Measurements from ENCODE around the gene C9orf50.

The C9orf50 gene

DNA sequence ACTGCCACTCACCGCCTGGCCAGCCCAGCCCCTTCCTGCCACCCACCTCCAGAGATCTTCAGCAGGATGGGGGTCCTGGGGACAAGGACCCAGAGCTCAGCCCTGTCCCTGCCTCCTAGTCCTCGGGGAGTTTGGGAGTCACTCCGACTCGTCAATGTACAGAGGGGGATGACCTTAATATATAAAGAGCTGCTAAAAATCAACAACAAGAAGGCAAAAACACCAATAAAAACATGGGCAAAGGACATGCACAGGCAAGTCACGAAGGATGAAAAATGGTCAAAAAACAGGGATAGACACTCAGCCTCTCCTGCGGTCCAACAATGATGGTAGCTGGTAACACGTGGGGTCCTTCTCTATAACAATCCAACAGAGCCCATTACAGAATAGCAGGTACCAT, 25.8 kb upstream of the C9orf50 start:
- no peak overlapping the region for H3K27ac ChIP-seq (ENCODE audit: low read length)
- H3K9me3 ChIP-seq (ENCODE audit: control insufficient read depth in 1 of 2, low read length in 2 of 2): no peaks in the 10 kb centered on the region
- no peaks in the 10 kb centered on the region for H3K27me3 ChIP-seq (ENCODE audit: low read depth, low read length)
- no peak overlapping the region for H3K4me3 ChIP-seq (ENCODE audit: low read depth in 1 of 2, low read length in 2 of 2)
- H3K36me3 ChIP-seq (ENCODE audit: control insufficient read depth in 1 of 2, insufficient read depth in 2 of 2, low read length in 2 of 2): no peaks in the 10 kb centered on the region
- no peaks in the 10 kb centered on the region for H3K4me1 ChIP-seq (ENCODE audit: control insufficient read depth in 1 of 2, insufficient read depth in 2 of 2, low read length in 2 of 2)

DNA sequence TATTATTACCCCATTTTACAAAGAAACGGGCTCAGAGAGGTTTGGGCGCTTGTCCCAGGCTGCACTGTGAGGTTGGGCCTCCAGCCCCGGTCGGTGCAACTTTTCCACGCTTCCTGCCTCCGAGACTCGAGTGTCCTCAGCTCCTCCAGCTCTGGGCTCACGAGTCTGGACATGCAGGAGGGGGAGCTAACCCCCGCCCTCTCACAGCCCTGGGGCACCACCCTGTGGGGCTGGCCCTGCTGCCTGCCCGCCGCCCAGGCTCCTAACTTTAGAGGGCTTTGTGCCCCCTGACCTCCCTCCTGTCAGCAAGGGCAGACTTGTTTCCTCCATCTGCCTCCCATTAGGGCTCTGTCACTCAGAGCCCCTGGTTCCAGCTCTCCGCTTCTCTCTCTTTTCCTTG, 25.4 kb upstream of the C9orf50 start:
- H3K9me3 ChIP-seq (ENCODE audit: control insufficient read depth in 1 of 2, low read length in 2 of 2): no peaks in the 10 kb centered on the region
- H3K4me1 ChIP-seq (ENCODE audit: control insufficient read depth in 1 of 2, insufficient read depth in 2 of 2, low read length in 2 of 2): peaks cover under 1 to 3% of the 10 kb centered on the region in 2 donors
- no peaks in the 10 kb centered on the region for H3K36me3 ChIP-seq (ENCODE audit: control insufficient read depth in 1 of 2, insufficient read depth in 2 of 2, low read length in 2 of 2)
- H3K27me3 ChIP-seq (ENCODE audit: low read depth, low read length): no peaks in the 10 kb centered on the region
- no peak overlapping the region for H3K4me3 ChIP-seq (ENCODE audit: low read depth in 1 of 2, low read length in 2 of 2)
- no peak overlapping the region for H3K27ac ChIP-seq (ENCODE audit: low read length)

DNA sequence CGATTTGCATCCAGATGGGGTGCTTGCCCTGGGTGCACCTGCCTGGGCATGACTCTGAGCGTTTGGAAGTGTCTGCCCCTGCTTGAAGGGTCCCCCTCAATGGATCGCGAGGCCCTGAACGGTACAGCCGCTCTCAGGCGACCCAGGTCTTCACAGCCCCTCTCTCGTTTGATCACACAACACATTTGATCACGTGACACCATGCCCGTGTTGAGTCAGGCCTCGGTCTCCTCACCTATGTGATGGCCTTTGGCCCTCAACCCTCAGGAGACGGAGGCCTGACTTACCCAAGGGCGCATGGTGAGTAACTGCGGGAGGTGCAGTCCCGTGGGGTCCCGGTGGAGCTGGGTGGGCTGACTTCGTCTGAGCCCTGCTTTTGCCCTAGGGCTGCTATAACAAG, 24.0 kb upstream of the C9orf50 start:
- H3K4me1 ChIP-seq (ENCODE audit: control insufficient read depth in 1 of 2, insufficient read depth in 2 of 2, low read length in 2 of 2): peaks cover 11 to 17% of the 10 kb centered on the region in 2 donors
- no peak overlapping the region for H3K4me3 ChIP-seq (ENCODE audit: low read depth in 1 of 2, low read length in 2 of 2)
- no peaks in the 10 kb centered on the region for H3K36me3 ChIP-seq (ENCODE audit: control insufficient read depth in 1 of 2, insufficient read depth in 2 of 2, low read length in 2 of 2)
- no peaks in the 10 kb centered on the region for H3K27me3 ChIP-seq (ENCODE audit: low read depth, low read length)
- no peak overlapping the region for H3K27ac ChIP-seq (ENCODE audit: low read length)
- H3K9me3 ChIP-seq (ENCODE audit: control insufficient read depth in 1 of 2, low read length in 2 of 2): no peaks in the 10 kb centered on the region

DNA sequence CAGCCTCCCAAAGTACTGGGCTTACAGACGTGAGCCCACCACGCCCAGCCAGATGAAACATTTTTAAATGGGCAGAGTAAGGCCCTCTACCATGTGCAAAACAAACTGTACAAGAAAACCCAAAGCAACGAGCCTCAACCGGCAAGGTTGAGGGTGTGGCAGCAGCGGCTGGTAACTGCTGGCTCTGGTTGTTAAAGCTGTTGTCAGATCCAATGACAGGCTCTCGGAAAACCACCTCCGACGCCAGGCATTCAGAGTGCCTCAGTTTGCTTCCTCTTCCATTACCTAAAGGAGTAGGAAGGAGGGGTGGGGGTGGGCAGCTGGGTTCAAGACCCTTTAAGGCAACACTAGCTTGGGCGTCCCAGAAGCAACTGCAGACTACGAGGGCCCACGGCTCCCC, 23.5 kb upstream of the C9orf50 start:
- no peak overlapping the region for H3K27ac ChIP-seq (ENCODE audit: low read length)
- no peaks in the 10 kb centered on the region for H3K27me3 ChIP-seq (ENCODE audit: low read depth, low read length)

DNA sequence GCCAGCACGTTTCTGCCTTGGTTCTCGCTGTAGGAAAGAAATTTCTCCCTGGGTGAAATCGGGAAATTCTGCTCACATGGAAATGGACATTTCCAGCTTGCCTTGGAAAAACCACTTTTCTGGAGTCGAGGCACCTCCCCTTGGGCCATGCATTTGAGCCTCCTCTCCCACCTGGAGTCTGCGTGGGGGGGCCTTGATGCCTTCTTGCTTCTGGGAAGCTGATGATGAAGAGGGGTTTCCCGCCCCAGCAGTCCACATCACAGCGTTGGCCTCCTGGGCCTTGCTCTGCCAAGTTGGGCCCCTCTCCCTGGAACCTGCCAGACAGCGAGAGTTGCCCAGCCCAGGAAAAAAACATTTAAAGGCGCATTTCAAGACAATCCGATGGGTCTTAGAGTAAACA, 22.8 kb upstream of the C9orf50 start:
- Histone ChIP-seq H3K36me3 (ENCODE audit: control insufficient read depth in 1 of 2, insufficient read depth in 2 of 2, low read length in 2 of 2) (peaks cover 0 to 6% of the 10 kb centered on the region in 2 donors), H3K4me3 (ENCODE audit: low read depth in 1 of 2, low read length in 2 of 2) (no peak overlapping the region), H3K27me3 (ENCODE audit: low read depth, low read length) (no peaks in the 10 kb centered on the region), H3K9me3 (ENCODE audit: control insufficient read depth in 1 of 2, low read length in 2 of 2) (no peaks in the 10 kb centered on the region), H3K27ac (ENCODE audit: low read length) (no peak overlapping the region), H3K4me1 (ENCODE audit: control insufficient read depth in 1 of 2, insufficient read depth in 2 of 2, low read length in 2 of 2) (peaks cover 11 to 22% of the 10 kb centered on the region in 2 donors)

More for the DNA sequence above, 23.5 kb upstream of the C9orf50 start:
- Histone ChIP-seq H3K9me3 (ENCODE audit: control insufficient read depth in 1 of 2, low read length in 2 of 2) (no peaks in the 10 kb centered on the region), H3K4me3 (ENCODE audit: low read depth in 1 of 2, low read length in 2 of 2) (no peak overlapping the region), H3K4me1 (ENCODE audit: control insufficient read depth in 1 of 2, insufficient read depth in 2 of 2, low read length in 2 of 2) (peaks cover 11 to 22% of the 10 kb centered on the region in 2 donors), H3K36me3 (ENCODE audit: control insufficient read depth in 1 of 2, insufficient read depth in 2 of 2, low read length in 2 of 2) (no peaks in the 10 kb centered on the region)

DNA sequence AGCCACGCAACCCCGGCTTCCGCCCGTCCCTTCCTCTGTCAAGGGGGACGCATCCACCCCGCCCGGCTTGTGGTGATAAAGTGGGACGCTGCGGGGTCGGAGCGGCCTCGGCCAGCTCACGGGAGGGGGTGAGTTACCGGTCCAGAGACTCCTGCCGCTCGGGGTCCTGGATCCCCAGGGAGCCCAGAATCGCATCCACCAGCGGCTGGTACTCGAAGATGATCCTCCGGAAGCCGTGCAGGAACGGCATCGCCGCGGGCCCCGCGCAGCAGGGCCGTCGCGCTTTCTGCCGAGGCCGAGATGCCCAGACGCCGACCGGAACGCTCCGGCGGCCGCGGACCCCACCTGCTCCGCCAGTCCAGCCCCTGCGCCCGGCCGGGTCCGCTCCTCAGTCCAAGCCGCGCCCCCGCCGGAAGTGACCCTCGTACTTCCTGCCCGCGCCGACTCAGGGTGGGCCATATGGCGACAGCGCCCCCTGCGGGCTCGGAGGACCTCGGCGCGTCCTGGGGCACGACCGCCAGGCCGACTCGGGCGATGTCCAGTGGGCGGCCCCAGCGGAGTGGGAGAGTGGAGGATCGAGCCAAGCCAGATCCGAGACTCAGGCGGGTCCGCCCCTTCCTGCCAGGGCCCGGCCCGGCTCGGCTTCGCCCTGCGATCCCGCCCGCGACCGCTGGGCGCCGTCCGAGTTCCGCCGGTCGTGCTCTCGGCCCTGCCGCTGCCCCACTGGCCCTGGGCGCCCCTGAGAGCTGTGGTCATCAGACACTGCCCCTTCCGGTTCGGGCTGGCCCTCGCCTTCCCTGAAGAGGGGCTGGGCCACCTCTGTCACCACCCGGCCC, 21.1 kb upstream of the C9orf50 start, which contains the start of gene ASB6:
ASB6 (minus strand) TSS at position 402 of the 836 bp plus-strand sequence; CDS start at position 250, 152 bp downstream.
- H3K27ac ChIP-seq (ENCODE audit: low read length): peak within 1 kb of the TSS; percentile 45
- no peaks in the 10 kb centered on the region for H3K9me3 ChIP-seq (ENCODE audit: control insufficient read depth in 1 of 2, low read length in 2 of 2)
- no peaks in the 10 kb centered on the region for H3K27me3 ChIP-seq (ENCODE audit: low read depth, low read length)
- peaks cover 11 to 24% of the 10 kb centered on the region in 2 donors for H3K36me3 ChIP-seq (ENCODE audit: control insufficient read depth in 1 of 2, insufficient read depth in 2 of 2, low read length in 2 of 2)
- H3K4me3 ChIP-seq (ENCODE audit: low read depth in 1 of 2, low read length in 2 of 2): peak within 1 kb of the TSS; percentile 81 to 95
- peaks cover 11 to 22% of the 10 kb centered on the region in 2 donors for H3K4me1 ChIP-seq (ENCODE audit: control insufficient read depth in 1 of 2, insufficient read depth in 2 of 2, low read length in 2 of 2)

DNA sequence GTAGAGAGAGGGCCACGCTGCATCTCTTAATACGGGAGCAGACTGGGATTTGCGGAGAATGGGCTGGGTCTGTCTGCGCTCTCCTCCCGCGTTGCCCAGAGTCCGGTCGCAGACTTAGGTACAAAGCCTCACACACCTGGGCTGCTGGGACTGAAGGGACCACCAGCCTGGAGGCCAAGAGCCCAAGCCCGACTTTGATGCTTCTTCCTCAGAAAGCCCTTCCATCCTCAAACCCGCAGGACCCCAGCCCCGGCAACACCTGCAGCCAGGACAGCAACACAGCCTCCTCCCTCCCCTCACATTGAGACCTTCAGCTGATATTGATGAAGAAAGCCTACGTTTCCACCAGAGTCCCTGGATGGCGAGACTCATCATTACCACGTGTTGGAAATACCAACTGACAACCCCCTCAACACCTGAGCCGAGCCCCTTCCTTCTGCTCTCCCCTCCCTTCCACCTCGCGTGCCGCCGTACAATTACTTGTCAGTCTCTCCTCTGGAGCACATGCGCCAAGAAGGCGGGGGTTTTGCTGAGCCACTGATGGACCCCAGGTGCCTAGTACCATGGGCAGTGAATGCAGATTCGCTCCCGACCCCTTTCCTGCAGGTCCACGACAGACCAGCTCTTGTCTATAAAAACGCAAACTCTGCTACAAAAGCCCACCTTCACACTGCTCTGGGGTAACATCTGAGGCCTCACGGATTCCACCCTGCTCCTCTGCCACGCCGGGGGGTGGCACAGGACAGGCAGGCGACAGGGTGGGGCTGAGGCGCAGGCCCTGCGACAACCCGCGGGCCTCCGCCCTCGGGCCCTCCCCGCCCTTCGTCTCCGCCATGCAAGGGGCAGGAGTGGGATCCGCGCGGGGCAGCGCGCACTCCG, 20.2 kb upstream of the C9orf50 start:
- peak overlapping the region; percentile 16 for H3K27ac ChIP-seq (ENCODE audit: low read length)
- H3K4me1 ChIP-seq (ENCODE audit: control insufficient read depth in 1 of 2, insufficient read depth in 2 of 2, low read length in 2 of 2): peaks cover 11 to 22% of the 10 kb centered on the region in 2 donors
- H3K4me3 ChIP-seq (ENCODE audit: low read depth in 1 of 2, low read length in 2 of 2): peak overlapping the region; percentile 81 to 95
- no peaks in the 10 kb centered on the region for H3K9me3 ChIP-seq (ENCODE audit: control insufficient read depth in 1 of 2, low read length in 2 of 2)
- no peaks in the 10 kb centered on the region for H3K27me3 ChIP-seq (ENCODE audit: low read depth, low read length)
- peaks cover 11 to 28% of the 10 kb centered on the region in 2 donors for H3K36me3 ChIP-seq (ENCODE audit: control insufficient read depth in 1 of 2, insufficient read depth in 2 of 2, low read length in 2 of 2)

DNA sequence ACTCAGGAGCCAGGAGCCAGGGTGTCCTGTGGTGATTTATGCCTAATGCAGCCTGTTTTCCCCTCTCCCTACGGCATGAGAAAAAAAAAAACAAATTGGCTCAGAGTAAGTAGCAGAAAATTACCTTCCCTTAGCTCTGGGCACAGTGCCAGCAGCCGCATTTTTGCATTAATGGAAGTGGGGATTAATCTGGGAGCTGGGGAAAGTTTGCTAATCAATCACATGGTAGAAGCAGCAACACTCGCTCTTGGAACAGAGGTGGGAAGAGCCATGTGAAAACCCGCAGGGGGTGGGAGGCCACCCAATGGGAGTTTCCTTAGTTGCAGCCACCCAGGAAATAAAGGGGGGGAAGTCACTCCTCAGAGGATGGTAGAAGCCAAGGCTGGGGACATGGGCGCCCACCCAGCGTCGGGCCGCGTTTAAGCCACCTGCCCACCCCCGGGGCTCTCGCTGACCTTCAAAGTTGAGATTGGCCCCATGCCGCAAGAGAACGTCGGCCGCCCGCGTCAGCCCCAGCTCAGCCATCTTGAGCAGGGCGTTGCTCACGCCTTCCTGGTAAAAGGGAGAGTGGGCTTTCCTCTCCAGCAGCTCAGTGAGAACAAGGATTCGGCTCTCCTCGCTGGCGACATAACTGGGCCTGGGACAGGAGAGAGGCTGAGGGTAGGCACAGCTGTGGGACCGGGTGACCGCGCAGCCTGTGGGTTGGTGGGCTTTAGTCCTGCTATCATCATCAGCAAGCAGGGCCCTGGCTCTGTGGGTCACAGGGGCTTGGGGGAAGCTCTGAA, 19.4 kb upstream of the C9orf50 start:
- H3K9me3 ChIP-seq (ENCODE audit: control insufficient read depth in 1 of 2, low read length in 2 of 2): no peaks in the 10 kb centered on the region
- no peaks in the 10 kb centered on the region for H3K27me3 ChIP-seq (ENCODE audit: low read depth, low read length)
- peaks cover 12 to 31% of the 10 kb centered on the region in 2 donors for H3K36me3 ChIP-seq (ENCODE audit: control insufficient read depth in 1 of 2, insufficient read depth in 2 of 2, low read length in 2 of 2)
- H3K27ac ChIP-seq (ENCODE audit: low read length): no peak overlapping the region
- H3K4me3 ChIP-seq (ENCODE audit: low read depth in 1 of 2, low read length in 2 of 2): peak overlapping the region; percentile 81 to 95
- H3K4me1 ChIP-seq (ENCODE audit: control insufficient read depth in 1 of 2, insufficient read depth in 2 of 2, low read length in 2 of 2): peaks cover 11 to 22% of the 10 kb centered on the region in 2 donors

DNA sequence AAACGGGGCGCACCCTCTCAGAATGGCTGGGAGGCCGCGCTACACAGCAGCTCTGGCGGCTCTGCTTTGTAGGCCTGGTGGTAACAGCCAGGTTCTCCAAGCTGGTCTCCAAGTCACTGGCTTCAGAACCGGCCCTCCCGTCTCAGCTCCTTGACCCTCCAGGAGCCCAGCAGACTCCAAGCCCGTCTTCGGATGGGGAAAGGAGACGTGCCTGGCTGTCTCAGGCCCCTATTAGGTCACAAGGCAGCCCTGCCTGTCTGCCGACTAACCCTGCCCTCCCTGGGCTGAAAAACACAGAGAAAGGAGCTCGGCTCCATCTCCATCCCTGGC, 18.8 kb upstream of the C9orf50 start:
- Histone ChIP-seq H3K36me3 (ENCODE audit: control insufficient read depth in 1 of 2, insufficient read depth in 2 of 2, low read length in 2 of 2) (peaks cover 17 to 37% of the 10 kb centered on the region in 2 donors), H3K27me3 (ENCODE audit: low read depth, low read length) (no peaks in the 10 kb centered on the region), H3K4me3 (ENCODE audit: low read depth in 1 of 2, low read length in 2 of 2) (no peak overlapping the region), H3K27ac (ENCODE audit: low read length) (no peak overlapping the region), H3K9me3 (ENCODE audit: control insufficient read depth in 1 of 2, low read length in 2 of 2) (no peaks in the 10 kb centered on the region), H3K4me1 (ENCODE audit: control insufficient read depth in 1 of 2, insufficient read depth in 2 of 2, low read length in 2 of 2) (peaks cover 11 to 22% of the 10 kb centered on the region in 2 donors)

DNA sequence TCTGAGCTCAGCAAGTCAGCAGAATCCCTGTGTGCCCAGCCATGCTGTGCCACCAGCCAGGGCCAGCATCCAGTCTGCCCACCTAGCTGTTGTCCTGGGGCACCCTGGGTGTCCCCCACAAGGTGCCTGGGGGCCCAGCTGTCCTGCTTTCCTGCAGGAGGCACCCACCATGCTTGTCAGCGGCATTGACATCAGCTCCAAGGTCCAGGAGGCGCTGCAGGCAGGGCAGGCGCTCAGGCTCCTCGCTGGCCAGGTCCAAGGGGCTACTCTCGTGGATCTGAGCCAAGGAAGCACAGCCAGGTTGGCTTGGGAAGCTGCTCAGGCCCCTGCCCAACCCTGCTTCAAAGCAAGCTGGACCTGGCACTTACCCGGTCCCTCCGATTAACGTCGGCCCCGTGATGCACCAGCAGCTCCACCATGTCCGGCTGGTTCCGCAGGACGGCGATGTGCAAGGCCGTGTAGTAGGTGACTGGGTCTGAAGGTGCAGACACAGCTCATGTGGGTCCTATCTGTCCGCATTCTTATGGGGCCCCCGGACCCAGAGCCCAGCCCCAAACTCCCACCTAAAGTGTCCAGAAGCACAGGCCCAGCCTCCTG, 18.2 kb upstream of the C9orf50 start:
- H3K4me1 ChIP-seq (ENCODE audit: control insufficient read depth in 1 of 2, insufficient read depth in 2 of 2, low read length in 2 of 2): peaks cover 11 to 22% of the 10 kb centered on the region in 2 donors
- H3K9me3 ChIP-seq (ENCODE audit: control insufficient read depth in 1 of 2, low read length in 2 of 2): no peaks in the 10 kb centered on the region
- H3K27me3 ChIP-seq (ENCODE audit: low read depth, low read length): no peaks in the 10 kb centered on the region
- no peak overlapping the region for H3K27ac ChIP-seq (ENCODE audit: low read length)
- peaks cover 20 to 43% of the 10 kb centered on the region in 2 donors for H3K36me3 ChIP-seq (ENCODE audit: control insufficient read depth in 1 of 2, insufficient read depth in 2 of 2, low read length in 2 of 2)
- no peak overlapping the region for H3K4me3 ChIP-seq (ENCODE audit: low read depth in 1 of 2, low read length in 2 of 2)
